ENCODE results near the gene TLCD1. TPM values are rescaled to one million over a fixed set of nuclear protein-coding genes. Genes with fewer than 3 reads are reported as not detected.

Gene TLCD1
- total and polyA plus RNA-seq, 2 experiments from 2014 or later, result 26.5 to 47.0 TPM

GRCh38 chr17:28698253-28698941 is 27.6 kb downstream of the TLCD1 start (continued):
- TF ChIP-seq ZNF462 (CRISPR knock-in tag; IDR thresholded peaks at IDR 0.05) (no peak), CTCF (conservative IDR thresholded peaks at IDR 0.05; ENCODE audit: low read depth in 2 of 2) (no peak), POLR2AphosphoS5 (IDR thresholded peaks at IDR 0.05; ENCODE audit: low read depth) (no peak), ETS1 (IDR thresholded peaks at IDR 0.05) (no peak), EZH2phosphoT487 (IDR thresholded peaks at IDR 0.05; ENCODE audit: unreplicated experiment) (no peak)

- Histone ChIP-seq H3K4me1 (ENCODE audit: insufficient read depth) (no peaks in the 10 kb centered on the region), H3K4me3 (no peak overlapping the region), H3K27ac (ENCODE audit: low read depth) (no peak overlapping the region), H3K27me3 (ENCODE audit: insufficient read depth) (no peaks in the 10 kb centered on the region), H3F3A (replicated peaks; ENCODE audit: low read depth) (0 out of 2 replicates have a peak, but pooled peaks cover 5% of the 10 kb centered on the region), H2AFZ (no peak overlapping the region), H4K20me1 (replicated peaks; ENCODE audit: insufficient read depth) (peaks cover 6% of the 10 kb centered on the region), H3K36me3 (ENCODE audit: insufficient read depth) (peaks cover 57% of the 10 kb centered on the region), H3K4me2 (no peak overlapping the region), H3K79me2 (replicated peaks; ENCODE audit: insufficient read depth) (no peaks in the 10 kb centered on the region), H3K9me2 (ENCODE audit: insufficient read depth) (no peaks in the 10 kb centered on the region)
- ATAC-seq, result no peak
- Mint-ChIP-seq H3K36me3 (ENCODE audit: low read depth) (peaks cover 99% of the 10 kb centered on the region), H3K4me1 (no peaks in the 10 kb centered on the region), H3K9me3 (no peaks in the 10 kb centered on the region), H3K4me3 (no peak overlapping the region), H3K27ac (no peak overlapping the region), H3K27me3 (ENCODE audit: insufficient read depth, low read depth, poor library complexity) (peaks cover 2% of the 10 kb centered on the region)
- no peak for DNase-seq (ENCODE audit: low spot score)
- TF ChIP-seq JUNB (IDR thresholded peaks at IDR 0.05; ENCODE audit: unreplicated experiment) (no peak), EZH2phosphoT487 (IDR thresholded peaks at IDR 0.05; ENCODE audit: unreplicated experiment) (no peak)
Measured at GRCh38 chr17:28693869-28694268, 32.2 kb downstream of the TLCD1 start.

All from GM23338 (cell line).